ENCODE results near the gene C2orf81. TPM values are rescaled to one million over a fixed set of nuclear protein-coding genes. Genes with fewer than 3 reads are reported as not detected.

The C2orf81 gene
- total RNA-seq, 1 experiment from 2014 or later = 0.70 TPM

Other genes with a start within 250 kb of the C2orf81 start
- gene MOB1A, start 242.7 kb downstream of the C2orf81 start, total RNA-seq (2014; rRNA removed; shearing (Covaris generic)) = 147 and 150 TPM in 2 replicates
- gene MTHFD2, start 223.0 kb downstream of the C2orf81 start, total RNA-seq (2014; rRNA removed; shearing (Covaris generic)) = 257 and 261 TPM in 2 replicates
- gene SLC4A5, start 78.2 kb downstream of the C2orf81 start, total RNA-seq (2014; rRNA removed; shearing (Covaris generic)) = 0.02 and 0.23 TPM in 2 replicates
- gene DCTN1, start 41.3 kb downstream of the C2orf81 start, total RNA-seq (2014; rRNA removed; shearing (Covaris generic)) = 55.1 and 67.2 TPM in 2 replicates
- 32.6 and 43.4 TPM in 2 replicates for gene WDR54, start 111 bp upstream of the C2orf81 start, total RNA-seq (2014; rRNA removed; shearing (Covaris generic))
- 9.4 and 10.5 TPM in 2 replicates for gene RTKN, start 20.3 kb upstream of the C2orf81 start, total RNA-seq (2014; rRNA removed; shearing (Covaris generic))
- 30.1 and 55.7 TPM in 2 replicates for gene INO80B, start 33.5 kb upstream of the C2orf81 start, total RNA-seq (2014; rRNA removed; shearing (Covaris generic))
- gene WBP1, start 36.8 kb upstream of the C2orf81 start, total RNA-seq (2014; rRNA removed; shearing (Covaris generic)) = 86.8 and 93.9 TPM in 2 replicates
- gene MOGS, start 43.8 kb upstream of the C2orf81 start, total RNA-seq (2014; rRNA removed; shearing (Covaris generic)) = 43.1 and 52.7 TPM in 2 replicates
- 25.3 and 42.4 TPM in 2 replicates for gene MRPL53, start 51.1 kb upstream of the C2orf81 start, total RNA-seq (2014; rRNA removed; shearing (Covaris generic))
- gene CCDC142, start 61.4 kb upstream of the C2orf81 start, total RNA-seq (2014; rRNA removed; shearing (Covaris generic)) = 1.8 and 2.2 TPM in 2 replicates
- 9.2 and 10.7 TPM in 2 replicates for gene TTC31, start 61.5 kb upstream of the C2orf81 start, total RNA-seq (2014; rRNA removed; shearing (Covaris generic))
- 0.97 TPM in 1 of 2 replicates, not detected in the other for gene LBX2, start 78.0 kb upstream of the C2orf81 start, total RNA-seq (2014; rRNA removed; shearing (Covaris generic))
- gene PCGF1, start 86.1 kb upstream of the C2orf81 start, total RNA-seq (2014; rRNA removed; shearing (Covaris generic)) = 17.0 and 25.7 TPM in 2 replicates
- gene TLX2, start 92.8 kb upstream of the C2orf81 start, total RNA-seq (2014; rRNA removed; shearing (Covaris generic)) = not detected in 2 replicates
- gene DQX1, start 104.6 kb upstream of the C2orf81 start, total RNA-seq (2014; rRNA removed; shearing (Covaris generic)) = not detected in 2 replicates
- 95.4 and 102 TPM in 2 replicates for gene AUP1, start 108.1 kb upstream of the C2orf81 start, total RNA-seq (2014; rRNA removed; shearing (Covaris generic))
- gene HTRA2, start 108.3 kb upstream of the C2orf81 start, total RNA-seq (2014; rRNA removed; shearing (Covaris generic)) = 40.5 and 49.5 TPM in 2 replicates
- gene LOXL3, start 132.3 kb upstream of the C2orf81 start, total RNA-seq (2014; rRNA removed; shearing (Covaris generic)) = 2.0 and 2.4 TPM in 2 replicates
- 0.84 and 2.1 TPM in 2 replicates for gene DOK1, start 133.1 kb upstream of the C2orf81 start, total RNA-seq (2014; rRNA removed; shearing (Covaris generic))
- gene M1AP, start 226.7 kb upstream of the C2orf81 start, total RNA-seq (2014; rRNA removed; shearing (Covaris generic)) = not detected in 2 replicates
- gene SEMA4F, start 232.6 kb upstream of the C2orf81 start, total RNA-seq (2014; rRNA removed; shearing (Covaris generic)) = 6.5 and 6.8 TPM in 2 replicates